ENCODE measurements around the gene RNF135. TPM values are rescaled to one million over a fixed set of nuclear protein-coding genes. Genes with fewer than 3 reads are reported as not detected.

The RNF135 gene
- polyA plus RNA-seq, 1 donor (not counting 4 experiments of a cell fraction or from before 2014, with no cell fraction given): 13.6 TPM

DNA sequence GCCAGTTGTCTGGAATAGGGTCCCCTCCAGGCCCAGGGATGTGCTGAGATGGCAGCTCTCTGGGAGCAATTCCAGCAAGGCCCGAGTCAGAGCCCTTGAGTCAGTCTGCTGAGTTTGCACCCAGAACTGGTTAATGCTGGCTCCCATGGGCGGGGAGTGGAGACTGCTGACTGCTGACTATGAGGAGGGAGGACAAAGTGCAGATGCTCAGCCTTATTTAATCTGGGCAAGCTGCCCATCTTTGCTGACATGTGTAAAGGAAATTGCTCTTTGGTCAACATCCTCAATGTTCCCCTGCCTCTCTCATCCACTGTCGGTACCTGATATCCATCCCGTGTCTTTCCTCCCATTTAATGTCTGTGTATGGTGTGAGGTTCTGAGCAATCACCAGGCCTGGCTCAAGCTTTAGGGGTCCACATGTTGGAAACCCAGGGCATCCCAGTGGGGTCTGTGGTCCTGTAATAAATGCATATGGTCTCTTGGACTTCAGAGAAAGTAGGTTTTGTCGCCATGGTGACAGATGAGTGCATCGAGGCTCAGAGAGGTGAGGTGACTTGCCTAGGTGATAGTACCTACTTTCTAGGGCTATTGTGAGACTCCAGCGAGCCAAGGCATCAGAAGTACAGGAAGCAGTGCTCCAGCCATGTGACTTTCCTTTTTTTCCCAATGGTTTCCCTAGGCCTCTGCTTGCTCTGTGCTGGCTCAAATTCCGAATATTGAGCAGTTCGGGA lies 20.0 kb upstream of the RNF135 start:
- H3K36me3 ChIP-seq (ENCODE audit: control insufficient read depth in 2 of 2, extremely low read depth in 1 of 2, insufficient read depth in 2 of 2, low read length in 2 of 2): no peaks in the 10 kb centered on the region
- no peak overlapping the region for H3K4me2 ChIP-seq (ENCODE audit: control insufficient read depth, extremely low read depth, insufficient read depth, low read depth, low read length)
- H3K9me1 ChIP-seq (ENCODE audit: control insufficient read depth, extremely low read depth, insufficient read depth, low read length): no peaks in the 10 kb centered on the region
- H3K4me3 ChIP-seq (ENCODE audit: control insufficient read depth in 2 of 3, extremely low read depth in 1 of 3, insufficient read depth in 2 of 3, low read depth in 1 of 3, low read length in 3 of 3): no peak overlapping the region
- no peaks in the 10 kb centered on the region for H3K4me1 ChIP-seq (ENCODE audit: control insufficient read depth, extremely low read depth, insufficient read depth, low read length)
- dilution Hi-C loops (cut with MboI; ENCODE audit: extremely low pct_ligation_motif_present, low sequenced_read_pairs): no loop called here
- H3K9me3 ChIP-seq (ENCODE audit: control insufficient read depth, low read depth, low read length): no peaks in the 10 kb centered on the region
- peak; percentile 52 for FAIRE-seq
- no peaks in the 10 kb centered on the region for H3K79me2 ChIP-seq (ENCODE audit: control insufficient read depth, insufficient read depth, low read length)
- TF ChIP-seq EZH2 (IDR thresholded peaks at IDR 0.05; ENCODE audit: low read length): no peak
- TF ChIP-seq, protein P1, sequence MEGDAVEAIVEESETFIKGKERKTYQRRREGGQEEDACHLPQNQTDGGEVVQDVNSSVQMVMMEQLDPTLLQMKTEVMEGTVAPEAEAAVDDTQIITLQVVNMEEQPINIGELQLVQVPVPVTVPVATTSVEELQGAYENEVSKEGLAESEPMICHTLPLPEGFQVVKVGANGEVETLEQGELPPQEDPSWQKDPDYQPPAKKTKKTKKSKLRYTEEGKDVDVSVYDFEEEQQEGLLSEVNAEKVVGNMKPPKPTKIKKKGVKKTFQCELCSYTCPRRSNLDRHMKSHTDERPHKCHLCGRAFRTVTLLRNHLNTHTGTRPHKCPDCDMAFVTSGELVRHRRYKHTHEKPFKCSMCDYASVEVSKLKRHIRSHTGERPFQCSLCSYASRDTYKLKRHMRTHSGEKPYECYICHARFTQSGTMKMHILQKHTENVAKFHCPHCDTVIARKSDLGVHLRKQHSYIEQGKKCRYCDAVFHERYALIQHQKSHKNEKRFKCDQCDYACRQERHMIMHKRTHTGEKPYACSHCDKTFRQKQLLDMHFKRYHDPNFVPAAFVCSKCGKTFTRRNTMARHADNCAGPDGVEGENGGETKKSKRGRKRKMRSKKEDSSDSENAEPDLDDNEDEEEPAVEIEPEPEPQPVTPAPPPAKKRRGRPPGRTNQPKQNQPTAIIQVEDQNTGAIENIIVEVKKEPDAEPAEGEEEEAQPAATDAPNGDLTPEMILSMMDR (optimal IDR thresholded peaks at IDR 0.05 in 1 of 3, IDR thresholded peaks at IDR 0.05 in 1 of 3, conservative IDR thresholded peaks at IDR 0.05 in 1 of 3; ENCODE audit: extremely low read depth in 1 of 3, insufficient read depth in 2 of 3, low read length in 3 of 3): no peak
- no peak overlapping the region for H2AFZ ChIP-seq (ENCODE audit: control insufficient read depth, low read length)
- no peak for DNase-seq (ENCODE audit: low read depth, low spot score)
- no peaks in the 10 kb centered on the region for H3K27me3 ChIP-seq (ENCODE audit: control insufficient read depth, extremely low read depth, insufficient read depth, low read length)
- H3K27ac ChIP-seq (ENCODE audit: control insufficient read depth, insufficient read depth, low read length): no peak overlapping the region
- no peaks in the 10 kb centered on the region for H4K20me1 ChIP-seq (ENCODE audit: control insufficient read depth, extremely low read depth, insufficient read depth, low read length)
- H3K9ac ChIP-seq (ENCODE audit: control insufficient read depth, extremely low read depth, insufficient read depth, low read length): no peak overlapping the region

DNA sequence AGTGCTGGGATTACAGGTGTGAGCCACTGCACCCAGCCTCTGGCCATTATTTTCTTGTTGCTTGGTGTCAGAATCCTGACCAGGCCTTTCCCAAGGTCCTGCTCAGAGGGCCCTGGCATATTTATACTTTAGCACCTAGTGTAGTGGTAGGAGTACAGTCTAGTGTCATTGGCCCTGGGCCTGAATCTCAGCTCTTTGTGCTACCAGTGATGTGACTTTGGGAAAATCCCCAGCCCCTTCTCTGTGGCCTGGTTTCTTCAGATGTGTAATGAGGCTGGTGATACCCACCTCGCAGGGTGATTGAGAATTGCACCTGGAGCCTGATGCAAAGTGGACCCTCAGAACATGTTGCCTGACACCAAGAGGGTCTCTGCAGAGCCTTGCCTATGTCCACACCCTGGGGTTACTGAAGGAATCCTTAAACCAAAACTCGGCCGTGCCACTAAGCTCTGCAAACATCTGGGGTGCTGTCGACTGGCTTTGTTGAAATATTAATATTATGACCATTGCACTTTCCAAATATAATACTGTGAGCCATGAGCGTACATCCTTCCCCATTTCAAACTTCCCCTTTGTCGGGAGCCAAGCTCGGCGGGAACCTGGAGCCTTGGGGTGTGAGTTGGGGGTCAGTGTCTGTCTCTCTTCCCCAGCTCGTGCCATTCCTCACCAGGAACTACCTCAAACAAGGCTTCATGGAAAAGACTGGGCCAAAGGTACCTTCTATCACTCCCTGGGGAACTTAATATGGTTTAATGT lies 18.0 kb upstream of the RNF135 start:
- no peak for TF ChIP-seq EZH2 (IDR thresholded peaks at IDR 0.05; ENCODE audit: low read length)
- TF ChIP-seq, protein P1 (optimal IDR thresholded peaks at IDR 0.05 in 1 of 3, IDR thresholded peaks at IDR 0.05 in 1 of 3, conservative IDR thresholded peaks at IDR 0.05 in 1 of 3; ENCODE audit: extremely low read depth in 1 of 3, insufficient read depth in 2 of 3, low read length in 3 of 3): no peak
- DNase-seq (ENCODE audit: low read depth, low spot score) (no peak), FAIRE-seq (no peak)
- Histone ChIP-seq H3K9ac (ENCODE audit: control insufficient read depth, extremely low read depth, insufficient read depth, low read length) (no peak overlapping the region), H3K4me2 (ENCODE audit: control insufficient read depth, extremely low read depth, insufficient read depth, low read depth, low read length) (no peak overlapping the region), H3K4me3 (ENCODE audit: control insufficient read depth in 2 of 3, extremely low read depth in 1 of 3, insufficient read depth in 2 of 3, low read depth in 1 of 3, low read length in 3 of 3) (no peak overlapping the region), H3K27ac (ENCODE audit: control insufficient read depth, insufficient read depth, low read length) (no peak overlapping the region), H3K27me3 (ENCODE audit: control insufficient read depth, extremely low read depth, insufficient read depth, low read length) (peaks cover 1% of the 10 kb centered on the region), H3K4me1 (ENCODE audit: control insufficient read depth, extremely low read depth, insufficient read depth, low read length) (no peaks in the 10 kb centered on the region), H4K20me1 (ENCODE audit: control insufficient read depth, extremely low read depth, insufficient read depth, low read length) (no peaks in the 10 kb centered on the region), H2AFZ (ENCODE audit: control insufficient read depth, low read length) (no peak overlapping the region), H3K9me1 (ENCODE audit: control insufficient read depth, extremely low read depth, insufficient read depth, low read length) (no peaks in the 10 kb centered on the region), H3K79me2 (ENCODE audit: control insufficient read depth, insufficient read depth, low read length) (no peaks in the 10 kb centered on the region), H3K36me3 (ENCODE audit: control insufficient read depth in 2 of 2, extremely low read depth in 1 of 2, insufficient read depth in 2 of 2, low read length in 2 of 2) (no peaks in the 10 kb centered on the region), H3K9me3 (ENCODE audit: control insufficient read depth, low read depth, low read length) (no peaks in the 10 kb centered on the region)
- dilution Hi-C loops (cut with MboI; ENCODE audit: extremely low pct_ligation_motif_present, low sequenced_read_pairs): no loop called here
